HepG2 (cell line): Measurements from ENCODE around the gene HOXA6. TPM values are rescaled to one million over a fixed set of nuclear protein-coding genes. Genes with fewer than 3 reads are reported as not detected.
A peak's percentile ranks its signal among the peaks of the same experiment; 100 is the strongest.

Source experiments
- ATF2 ChIP-seq: sonication (generic); formaldehyde crosslinking; IDR thresholded peaks from 2 replicates; pipeline ENCODE4 v1.4.0; 2020; ENCODE audit warnings: missing genetic modification reagents
- ATF7-NPFF ChIP-seq: sonication (generic); formaldehyde crosslinking; IDR thresholded peaks from 2 replicates; pipeline ENCODE4 v1.8.1; 2023; ENCODE audit warnings: mild to moderate bottlenecking, low read depth, missing genetic modification reagents, moderate library complexity
- CSRNP1 ChIP-seq: sonication (generic); formaldehyde crosslinking; IDR thresholded peaks from 2 replicates; pipeline ENCODE4 v1.8.1; 2023; ENCODE audit warnings: mild to moderate bottlenecking, missing genetic modification reagents
- GMEB1 ChIP-seq: sonication (generic); formaldehyde crosslinking; IDR thresholded peaks from 2 replicates; pipeline ENCODE4 v1.5.1; 2020; ENCODE audit warnings: missing genetic modification reagents, mild to moderate bottlenecking, borderline replicate concordance
- LCORL ChIP-seq, 2 experiments: fragments of 450-650 bp in 1 of 2; sonication (generic) in 1 of 2; formaldehyde crosslinking in 1 of 2; IDR thresholded peaks; 2 replicates each; pipeline versions ENCODE4 v1.5.0 to v1.6.1; 2017 to 2020; ENCODE audit warnings: antibody characterized with exemption in 1 of 2, missing genetic modification reagents in 1 of 2
- PHF21A ChIP-seq: sonication (generic); formaldehyde crosslinking; IDR thresholded peaks from 2 replicates; pipeline ENCODE4 v1.5.0; 2020; ENCODE audit warnings: mild to moderate bottlenecking, missing genetic modification reagents
- POLR2A ChIP-seq, 2 experiments: IDR thresholded peaks; 2 replicates each; pipeline ENCODE4 v1.6.1; 2011; ENCODE audit warnings: low read depth in 2 of 2, low read length in 2 of 2, mild to moderate bottlenecking in 1 of 2, moderate library complexity in 1 of 2; ENCODE audit not compliant: insufficient read depth in 1 of 2
- POLR2AphosphoS5 ChIP-seq: IDR thresholded peaks from 2 replicates; pipeline ENCODE4 v1.6.1; 2012; ENCODE audit warnings: low read depth, low read length
- RBM39 ChIP-seq: fragments of 200-400 bp; formaldehyde crosslinking; IDR thresholded peaks from one replicate; pipeline ENCODE4 v1.6.1; 2018; ENCODE audit warnings: antibody characterized with exemption, mild to moderate bottlenecking, low read depth, low read length; ENCODE audit not compliant: poor library complexity, severe bottlenecking
- SMYD3 ChIP-seq: sonication (generic); formaldehyde crosslinking; IDR thresholded peaks from 2 replicates; pipeline ENCODE4 v1.8.1; 2023; ENCODE audit warnings: mild to moderate bottlenecking, missing genetic modification reagents
- SP5 ChIP-seq: IDR thresholded peaks from 2 replicates; pipeline ENCODE4 v1.6.1; 2016; ENCODE audit warnings: low read depth, borderline replicate concordance
- TCF7 ChIP-seq: sonication (generic); IDR thresholded peaks from 2 replicates; pipeline ENCODE4 v1.6.1; 2016; ENCODE audit warnings: antibody characterized with exemption, low read depth
- TFAP4 ChIP-seq: sonication (generic); IDR thresholded peaks from 2 replicates; pipeline ENCODE4 v1.6.1; 2016; ENCODE audit warnings: low read depth, borderline replicate concordance
- TFDP2 ChIP-seq: sonication (generic); formaldehyde crosslinking; IDR thresholded peaks from 2 replicates; pipeline ENCODE4 v1.4.0; 2020; ENCODE audit warnings: missing genetic modification reagents
- ZBTB34 ChIP-seq: sonication (generic); formaldehyde crosslinking; IDR thresholded peaks from 2 replicates; pipeline ENCODE4 v1.8.0; 2022; ENCODE audit warnings: mild to moderate bottlenecking, missing genetic modification reagents
- ZNF24 ChIP-seq: fragments of 450-650 bp; IDR thresholded peaks from 2 replicates; pipeline ENCODE4 v1.6.1; 2017; ENCODE audit warnings: antibody characterized with exemption, mild to moderate bottlenecking
- ZNF414 ChIP-seq: sonication (generic); formaldehyde crosslinking; IDR thresholded peaks from 2 replicates; pipeline ENCODE4 v1.5.0; 2020; ENCODE audit warnings: missing genetic modification reagents
- ZNF468 ChIP-seq: sonication (generic); formaldehyde crosslinking; IDR thresholded peaks from 2 replicates; pipeline ENCODE4 v1.8.0; 2022; ENCODE audit warnings: mild to moderate bottlenecking, moderate library complexity, missing genetic modification reagents
- polyA plus RNA-seq, 8 experiments: library from polyadenylated mRNA; depleted of rRNA in 3 of 8; stranded (reverse) in 7 of 8; unstranded in 1 of 8; fragments of >200 nt; fragmentation: Illumina TruSeq in 4 of 8; extraction: Trizol in 4 of 8; gene quantifications; 2 replicates each; pipeline versions ENCODE4 v1.2.1 to v1.2.3, GENCODE V29; 2011 to 2016; ENCODE audit warnings: low read depth in 4 of 8, missing spikeins in 1 of 8, mixed read lengths in 1 of 8; ENCODE audit not compliant: insufficient read depth in 1 of 8
- total RNA-seq, 5 experiments: library from RNA; depleted of rRNA; stranded (reverse); fragments of >200 nt; fragmentation: Illumina TruSeq; extraction: Trizol; gene quantifications; 2 replicates each; pipeline ENCODE4 v1.2.3, GENCODE V29; 2016; ENCODE audit warnings: low read depth in 1 of 5

Gene HOXA6
- total and polyA plus RNA-seq, 2 of the 13 experiments (the other 11 are each of a cell fraction or from before 2014, with no cell fraction given), result 1.3 to 1.5 TPM

- TF ChIP-seq ZBTB34 (CRISPR knock-in tag) (0 out of 2 replicates have a peak, but pooled peaks have one; percentile 63), TFDP2 (peak; percentile 91), SMYD3 (CRISPR knock-in tag) (peak; percentile 82; the same call in 1 of the 2 replicates), SP5 (CRISPR knock-in tag) (peak; percentile 74), GMEB1 (CRISPR knock-in tag) (peak; percentile 84), ATF7-NPFF (CRISPR knock-in tag) (peak; percentile 49; the same call in 1 of the 2 replicates), PHF21A (CRISPR knock-in tag) (peak; percentile 59; the same call in 1 of the 2 replicates), CSRNP1 (peak; percentile 91), POLR2AphosphoS5 (peak; percentile 51), LCORL (IDR thresholded peaks at IDR 0.05) (no peak), LCORL (CRISPR knock-in tag; IDR thresholded peaks at IDR 0.05) (peak; percentile 47), TFAP4 (peak; percentile 20; the same call in 1 of the 2 replicates), ZNF24 (no peak), POLR2A (IDR thresholded peaks at IDR 0.05; ENCODE audit: insufficient read depth in 1 of 2, low read depth in 2 of 2, low read length in 2 of 2) (peak; percentile 76 to 77), RBM39 (peak; percentile 68), ZNF414 (CRISPR knock-in tag) (0 out of 2 replicates have a peak, but pooled peaks have one; percentile 47), ATF2 (CRISPR knock-in tag) (no peak; the same call in 1 of the 2 replicates), TCF7 (0 out of 2 replicates have a peak, but pooled peaks have one; percentile 21), ZNF468 (CRISPR knock-in tag) (0 out of 2 replicates have a peak, but pooled peaks have one; percentile 41)
Measured at GRCh38 chr7:27130540-27131389, 16.8 kb downstream of the HOXA6 start, which contains the start of gene HOXA4 (continued).
